ENCODE results near the gene PRM3.

DNA sequence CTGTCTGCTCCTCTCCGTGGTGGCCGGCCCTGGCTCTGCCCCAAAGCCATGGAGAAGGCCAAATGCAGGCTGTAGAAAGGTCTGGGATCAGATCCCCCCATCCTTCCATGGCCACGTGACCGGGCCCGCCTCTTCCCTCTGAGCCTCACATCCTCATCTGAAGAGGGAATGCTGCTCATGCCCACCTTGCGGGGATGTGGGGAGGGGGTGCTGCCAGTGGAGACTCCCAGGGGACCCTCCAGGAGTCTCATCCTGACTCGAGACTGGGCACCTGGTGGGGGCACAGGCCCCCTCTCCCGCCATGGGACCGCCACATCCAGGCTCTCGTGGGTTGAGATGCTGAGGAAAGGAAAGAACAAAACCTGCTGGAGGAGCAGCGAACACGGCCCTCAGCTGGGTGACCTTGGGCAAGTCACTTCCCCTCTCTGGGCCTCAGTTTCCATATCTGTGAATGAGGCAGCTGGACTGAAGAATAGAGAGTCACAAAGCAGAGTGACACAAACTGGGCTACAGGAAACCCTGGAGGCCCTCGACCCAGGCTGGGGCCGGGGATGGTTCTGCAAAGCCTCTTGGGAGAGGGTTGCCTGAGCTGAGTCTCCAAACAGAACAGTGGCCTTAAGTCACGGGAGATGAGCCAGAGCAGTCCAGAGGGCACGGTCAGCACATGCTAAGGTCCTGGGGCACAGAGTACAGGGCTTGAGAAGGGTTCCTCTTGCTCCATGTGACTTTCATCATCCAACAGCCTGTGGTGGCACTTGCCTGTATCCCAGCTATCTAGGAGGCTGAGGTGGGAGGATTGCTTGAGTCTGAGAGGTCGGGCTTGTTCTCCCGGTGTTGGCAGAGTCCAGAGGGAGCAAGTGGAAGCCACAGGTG, 47.5 kb downstream of the PRM3 start:
- no peak for TF ChIP-seq CTCF (IDR thresholded peaks at IDR 0.05)
- TF ChIP-seq POLR2A (IDR thresholded peaks at IDR 0.05) = no peak
- no peak for TF ChIP-seq EP300 (IDR thresholded peaks at IDR 0.05)

All from ovary (tissue), 3 donors.